Nephron (organoid): Measurements from ENCODE around the gene GNAT2.
A peak's percentile ranks its signal among the peaks of the same experiment; 100 is the strongest.

ENCODE experiments used
- H3K27ac Mint-ChIP-seq, 3 experiments: 2 replicates each; pipeline ENCODE4 v1.8.0; 2020; ENCODE audit warnings: mixed read lengths in 3 of 3, mild to moderate bottlenecking in 2 of 3, moderate library complexity in 1 of 3
- H3K27me3 Mint-ChIP-seq: 2 replicates; pipeline ENCODE4 v1.8.0; 2021; ENCODE audit warnings: low read depth, mild to moderate bottlenecking, moderate library complexity, mixed read lengths
- H3K36me3 Mint-ChIP-seq: 2 replicates; pipeline ENCODE4 v1.8.0; 2020; ENCODE audit warnings: low read depth, mixed read lengths
- H3K4me1 Mint-ChIP-seq: 2 replicates; pipeline ENCODE4 v1.8.0; 2020; ENCODE audit warnings: mixed read lengths
- H3K4me3 Mint-ChIP-seq, 3 experiments: 2 replicates each; pipeline ENCODE4 v1.8.0; 2020; ENCODE audit warnings: mild to moderate bottlenecking in 3 of 3, mixed read lengths in 3 of 3, moderate library complexity in 2 of 3
- H3K9me3 Mint-ChIP-seq: 2 replicates; pipeline ENCODE4 v1.8.0; 2020; ENCODE audit warnings: mixed read lengths
- TF ChIP-seq, protein P1 (sequence below), 3 experiments: fragments of 200-600 bp; sonication (generic); IDR thresholded peaks; one replicate each; pipeline ENCODE4 v1.5.0; 2021; ENCODE audit warnings: antibody characterized with exemption in 3 of 3; ENCODE audit not compliant: unreplicated experiment in 3 of 3

Gene GNAT2

DNA sequence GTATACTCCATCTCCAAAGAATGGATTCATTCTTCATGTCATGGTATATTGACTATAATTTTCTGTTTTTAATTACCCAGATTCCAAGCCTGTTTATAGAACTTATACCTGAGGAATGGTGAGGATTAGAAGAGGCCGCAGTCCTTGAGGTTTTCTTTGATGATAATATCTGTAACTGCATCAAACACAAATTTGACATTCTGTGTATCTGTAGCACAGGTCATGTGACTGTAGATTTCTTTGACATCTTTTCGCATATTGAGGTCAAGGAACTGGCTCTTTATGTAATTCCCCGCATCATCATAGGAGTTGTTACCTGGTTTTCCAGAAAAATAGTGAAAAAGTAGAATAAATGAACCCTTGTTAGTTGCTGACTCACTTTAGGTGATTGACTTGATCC lies 16.2 kb downstream of the GNAT2 start:
- H3K4me3 Mint-ChIP-seq, result no peak overlapping the region
- peaks cover 7% of the 10 kb centered on the region for H3K4me1 Mint-ChIP-seq
- H3K27ac Mint-ChIP-seq, result no peak overlapping the region
- TF ChIP-seq, protein P1, sequence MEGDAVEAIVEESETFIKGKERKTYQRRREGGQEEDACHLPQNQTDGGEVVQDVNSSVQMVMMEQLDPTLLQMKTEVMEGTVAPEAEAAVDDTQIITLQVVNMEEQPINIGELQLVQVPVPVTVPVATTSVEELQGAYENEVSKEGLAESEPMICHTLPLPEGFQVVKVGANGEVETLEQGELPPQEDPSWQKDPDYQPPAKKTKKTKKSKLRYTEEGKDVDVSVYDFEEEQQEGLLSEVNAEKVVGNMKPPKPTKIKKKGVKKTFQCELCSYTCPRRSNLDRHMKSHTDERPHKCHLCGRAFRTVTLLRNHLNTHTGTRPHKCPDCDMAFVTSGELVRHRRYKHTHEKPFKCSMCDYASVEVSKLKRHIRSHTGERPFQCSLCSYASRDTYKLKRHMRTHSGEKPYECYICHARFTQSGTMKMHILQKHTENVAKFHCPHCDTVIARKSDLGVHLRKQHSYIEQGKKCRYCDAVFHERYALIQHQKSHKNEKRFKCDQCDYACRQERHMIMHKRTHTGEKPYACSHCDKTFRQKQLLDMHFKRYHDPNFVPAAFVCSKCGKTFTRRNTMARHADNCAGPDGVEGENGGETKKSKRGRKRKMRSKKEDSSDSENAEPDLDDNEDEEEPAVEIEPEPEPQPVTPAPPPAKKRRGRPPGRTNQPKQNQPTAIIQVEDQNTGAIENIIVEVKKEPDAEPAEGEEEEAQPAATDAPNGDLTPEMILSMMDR (IDR thresholded peaks at IDR 0.05; ENCODE audit: unreplicated experiment in 3 of 3), result no peak
- H3K27me3 Mint-ChIP-seq, result no peaks in the 10 kb centered on the region
- H3K36me3 Mint-ChIP-seq, result peaks cover 20% of the 10 kb centered on the region
- H3K9me3 Mint-ChIP-seq, result no peaks in the 10 kb centered on the region

- Mint-ChIP-seq H3K4me3 (peak overlapping the region in 1 of 3 experiments; percentile 36), H3K27ac (peak overlapping the region; percentile 85 to 87 (median 85)), H3K4me1 (peaks cover 14% of the 10 kb centered on the region), H3K36me3 (peaks cover 39% of the 10 kb centered on the region), H3K9me3 (no peaks in the 10 kb centered on the region), H3K27me3 (no peaks in the 10 kb centered on the region)
- TF ChIP-seq, protein P1 (IDR thresholded peaks at IDR 0.05; ENCODE audit: unreplicated experiment in 3 of 3), result peak; percentile 28 to 44 (median 38)
Observed at GRCh38 chr1:109598655-109599054, 20.8 kb downstream of the GNAT2 start.

GRCh38 chr1:109598156-109598555 lies 21.3 kb downstream of the GNAT2 start:
- H3K27ac Mint-ChIP-seq, result peak overlapping the region; percentile 85 to 87 (median 85)
- H3K9me3 Mint-ChIP-seq, result no peaks in the 10 kb centered on the region
- peaks cover 39% of the 10 kb centered on the region for H3K36me3 Mint-ChIP-seq
- TF ChIP-seq, protein P1 (IDR thresholded peaks at IDR 0.05; ENCODE audit: unreplicated experiment in 3 of 3), result no peak
- no peaks in the 10 kb centered on the region for H3K27me3 Mint-ChIP-seq
- no peak overlapping the region for H3K4me3 Mint-ChIP-seq
- H3K4me1 Mint-ChIP-seq, result peaks cover 14% of the 10 kb centered on the region

- no peaks in the 10 kb centered on the region for H3K9me3 Mint-ChIP-seq
- TF ChIP-seq, protein P1 (IDR thresholded peaks at IDR 0.05; ENCODE audit: unreplicated experiment in 3 of 3), result no peak
- H3K36me3 Mint-ChIP-seq, result peaks cover 60% of the 10 kb centered on the region
- no peak overlapping the region for H3K4me3 Mint-ChIP-seq
- H3K4me1 Mint-ChIP-seq, result peaks cover 14% of the 10 kb centered on the region
- peak overlapping the region; percentile 79 to 95 (median 89) for H3K27ac Mint-ChIP-seq
- H3K27me3 Mint-ChIP-seq, result no peaks in the 10 kb centered on the region
Observed at GRCh38 chr1:109595531-109595930, 23.9 kb downstream of the GNAT2 start.

- no peaks in the 10 kb centered on the region for H3K9me3 Mint-ChIP-seq
- peak overlapping the region in 1 of 3 experiments; percentile 40 for H3K27ac Mint-ChIP-seq
- H3K27me3 Mint-ChIP-seq, result no peaks in the 10 kb centered on the region
- peaks cover 66% of the 10 kb centered on the region for H3K36me3 Mint-ChIP-seq
- peaks cover 3% of the 10 kb centered on the region for H3K4me1 Mint-ChIP-seq
- no peak overlapping the region for H3K4me3 Mint-ChIP-seq
- TF ChIP-seq, protein P1 (IDR thresholded peaks at IDR 0.05; ENCODE audit: unreplicated experiment in 3 of 3), result no peak
Observed at GRCh38 chr1:109592916-109593315, 26.5 kb downstream of the GNAT2 start.

- TF ChIP-seq, protein P1 (IDR thresholded peaks at IDR 0.05; ENCODE audit: unreplicated experiment in 3 of 3), result no peak
- Mint-ChIP-seq H3K27ac (no peak overlapping the region), H3K4me3 (no peak overlapping the region), H3K27me3 (no peaks in the 10 kb centered on the region), H3K36me3 (peaks cover 78% of the 10 kb centered on the region), H3K4me1 (no peaks in the 10 kb centered on the region), H3K9me3 (no peaks in the 10 kb centered on the region)
Observed at GRCh38 chr1:109589679-109590078, 29.7 kb downstream of the GNAT2 start.
